ENCODE data around the gene GGT5. TPM values are rescaled to one million over a fixed set of nuclear protein-coding genes. Genes with fewer than 3 reads are reported as not detected.
"Not testable (repeated sequence)": the region's sequence is repeated elsewhere in the genome, so short reads cannot be mapped to it uniquely, and the experiment has no call there.

Gene GGT5
- total and polyA plus RNA-seq, 2 donors, result 3.2 to 24.6 TPM

GRCh38 chr22:24251286-24251685 lies 6.4 kb upstream of the GGT5 start:
- 98% methylated on average over 23 of the region's 28 CpGs for WGBS
- DNase-seq (ENCODE audit: low read depth in 6 of 9, low spot score in 9 of 9), result not testable (repeated sequence)

GRCh38 chr22:24249413-24249812 lies 4.5 kb upstream of the GGT5 start:
- not testable (repeated sequence) for H3K36me3 ChIP-seq (ENCODE audit: control insufficient read depth in 2 of 2, insufficient read depth in 2 of 2, low read length in 1 of 2); H3K4me3 ChIP-seq (ENCODE audit: low read length in 2 of 2); H3K27me3 ChIP-seq (ENCODE audit: control insufficient read depth in 2 of 2, insufficient read depth in 1 of 2, low read length in 1 of 2); H3K27ac ChIP-seq (ENCODE audit: low read depth in 1 of 2, low read length in 1 of 2); H3K9me3 ChIP-seq (ENCODE audit: control insufficient read depth in 2 of 2, insufficient read depth in 1 of 2, low read length in 1 of 2); DNase-seq (ENCODE audit: low read depth in 6 of 9, low spot score in 9 of 9)
- peaks cover 0 to 24% of the 10 kb centered on the region in 2 donors for H3K4me1 ChIP-seq (ENCODE audit: control insufficient read depth in 2 of 2, insufficient read depth in 2 of 2, low read length in 2 of 2)
- 96% methylated on average over 5 of the region's 8 CpGs for WGBS

More at GRCh38 chr22:24251286-24251685, 6.4 kb upstream of the GGT5 start:
- H3K9me3 ChIP-seq (ENCODE audit: control insufficient read depth in 2 of 2, insufficient read depth in 1 of 2, low read length in 1 of 2); H3K27ac ChIP-seq (ENCODE audit: low read depth in 1 of 2, low read length in 1 of 2); H3K36me3 ChIP-seq (ENCODE audit: control insufficient read depth in 2 of 2, insufficient read depth in 2 of 2, low read length in 1 of 2); H3K4me3 ChIP-seq (ENCODE audit: low read length in 2 of 2); H3K27me3 ChIP-seq (ENCODE audit: control insufficient read depth in 2 of 2, insufficient read depth in 1 of 2, low read length in 1 of 2): not testable (repeated sequence)
- peaks cover 0 to 11% of the 10 kb centered on the region in 2 donors for H3K4me1 ChIP-seq (ENCODE audit: control insufficient read depth in 2 of 2, insufficient read depth in 2 of 2, low read length in 2 of 2)

- DNase-seq (ENCODE audit: low read depth in 6 of 9, low spot score in 9 of 9); H3K9me3 ChIP-seq (ENCODE audit: control insufficient read depth in 2 of 2, insufficient read depth in 1 of 2, low read length in 1 of 2): not testable (repeated sequence)
- 97% methylated on average over 15 of the region's 15 CpGs for WGBS
Measured at GRCh38 chr22:24248611-24249010, 3.7 kb upstream of the GGT5 start.

GRCh38 chr22:24247564-24248344 lies 2.9 kb upstream of the GGT5 start:
- 67% methylated on average over 23 of the region's 23 CpGs for WGBS
- no peaks in the 10 kb centered on the region for H3K27me3 ChIP-seq (ENCODE audit: control insufficient read depth in 2 of 2, insufficient read depth in 1 of 2, low read length in 1 of 2)
- H3K4me3 ChIP-seq (ENCODE audit: low read length in 2 of 2), result no peak overlapping the region
- H3K9me3 ChIP-seq (ENCODE audit: control insufficient read depth in 2 of 2, insufficient read depth in 1 of 2, low read length in 1 of 2), result no peaks in the 10 kb centered on the region
- DNase-seq (ENCODE audit: low read depth in 6 of 9, low spot score in 9 of 9), result peak in 3 of 9 donors; percentile 45 to 58 (median 49)
- H3K36me3 ChIP-seq (ENCODE audit: control insufficient read depth in 2 of 2, insufficient read depth in 2 of 2, low read length in 1 of 2), result no peaks in the 10 kb centered on the region
- H3K27ac ChIP-seq (ENCODE audit: low read depth in 1 of 2, low read length in 1 of 2), result peak overlapping the region; percentile 46 to 49
- H3K4me1 ChIP-seq (ENCODE audit: control insufficient read depth in 2 of 2, insufficient read depth in 2 of 2, low read length in 2 of 2), result peaks cover 12 to 41% of the 10 kb centered on the region in 2 donors

More at GRCh38 chr22:24248611-24249010, 3.7 kb upstream of the GGT5 start:
- not testable (repeated sequence) for H3K27ac ChIP-seq (ENCODE audit: low read depth in 1 of 2, low read length in 1 of 2); H3K36me3 ChIP-seq (ENCODE audit: control insufficient read depth in 2 of 2, insufficient read depth in 2 of 2, low read length in 1 of 2); H3K27me3 ChIP-seq (ENCODE audit: control insufficient read depth in 2 of 2, insufficient read depth in 1 of 2, low read length in 1 of 2); H3K4me3 ChIP-seq (ENCODE audit: low read length in 2 of 2)
- H3K4me1 ChIP-seq (ENCODE audit: control insufficient read depth in 2 of 2, insufficient read depth in 2 of 2, low read length in 2 of 2), result peaks cover 3 to 32% of the 10 kb centered on the region in 2 donors

GRCh38 chr22:24247011-24247507 lies 2.2 kb upstream of the GGT5 start:
- no peaks in the 10 kb centered on the region for H3K27me3 ChIP-seq (ENCODE audit: control insufficient read depth in 2 of 2, insufficient read depth in 1 of 2, low read length in 1 of 2)
- peaks cover 19 to 47% of the 10 kb centered on the region in 2 donors for H3K4me1 ChIP-seq (ENCODE audit: control insufficient read depth in 2 of 2, insufficient read depth in 2 of 2, low read length in 2 of 2)
- WGBS, result 88% methylated on average over 6 of the region's 6 CpGs
- H3K4me3 ChIP-seq (ENCODE audit: low read length in 2 of 2), result no peak overlapping the region
- no peaks in the 10 kb centered on the region for H3K9me3 ChIP-seq (ENCODE audit: control insufficient read depth in 2 of 2, insufficient read depth in 1 of 2, low read length in 1 of 2)
- peak overlapping the region; percentile 78 to 82 for H3K27ac ChIP-seq (ENCODE audit: low read depth in 1 of 2, low read length in 1 of 2)
- H3K36me3 ChIP-seq (ENCODE audit: control insufficient read depth in 2 of 2, insufficient read depth in 2 of 2, low read length in 1 of 2), result no peaks in the 10 kb centered on the region
- no peak for DNase-seq (ENCODE audit: low read depth in 6 of 9, low spot score in 9 of 9)

- H3K27ac ChIP-seq (ENCODE audit: low read depth in 1 of 2, low read length in 1 of 2), result peak overlapping the region; percentile 32 to 60
- H3K4me1 ChIP-seq (ENCODE audit: control insufficient read depth in 2 of 2, insufficient read depth in 2 of 2, low read length in 2 of 2), result peaks cover 19 to 49% of the 10 kb centered on the region in 2 donors
- H3K36me3 ChIP-seq (ENCODE audit: control insufficient read depth in 2 of 2, insufficient read depth in 2 of 2, low read length in 1 of 2); DNase-seq (ENCODE audit: low read depth in 6 of 9, low spot score in 9 of 9); H3K9me3 ChIP-seq (ENCODE audit: control insufficient read depth in 2 of 2, insufficient read depth in 1 of 2, low read length in 1 of 2); H3K4me3 ChIP-seq (ENCODE audit: low read length in 2 of 2); H3K27me3 ChIP-seq (ENCODE audit: control insufficient read depth in 2 of 2, insufficient read depth in 1 of 2, low read length in 1 of 2): not testable (repeated sequence)
- WGBS, result 92% methylated on average over 18 of the region's 18 CpGs
Measured at GRCh38 chr22:24245584-24246561, 991 bp upstream of the GGT5 start.

- Histone ChIP-seq H3K4me3 (ENCODE audit: low read length in 2 of 2) (no peak overlapping the region), H3K27ac (ENCODE audit: low read depth in 1 of 2, low read length in 1 of 2) (peak overlapping the region in 1 of 2 donors; percentile 69), H3K4me1 (ENCODE audit: control insufficient read depth in 2 of 2, insufficient read depth in 2 of 2, low read length in 2 of 2) (peaks cover 19 to 51% of the 10 kb centered on the region in 2 donors), H3K36me3 (ENCODE audit: control insufficient read depth in 2 of 2, insufficient read depth in 2 of 2, low read length in 1 of 2) (no peaks in the 10 kb centered on the region), H3K27me3 (ENCODE audit: control insufficient read depth in 2 of 2, insufficient read depth in 1 of 2, low read length in 1 of 2) (no peaks in the 10 kb centered on the region), H3K9me3 (ENCODE audit: control insufficient read depth in 2 of 2, insufficient read depth in 1 of 2, low read length in 1 of 2) (no peaks in the 10 kb centered on the region)
- 74% methylated on average over 19 of the region's 19 CpGs for WGBS
- DNase-seq (ENCODE audit: low read depth in 6 of 9, low spot score in 9 of 9), result peak in 1 of 9 donors; percentile 43
Measured at GRCh38 chr22:24244144-24244787, 616 bp downstream of the GGT5 start.

- H3K36me3 ChIP-seq (ENCODE audit: control insufficient read depth in 2 of 2, insufficient read depth in 2 of 2, low read length in 1 of 2); H3K9me3 ChIP-seq (ENCODE audit: control insufficient read depth in 2 of 2, insufficient read depth in 1 of 2, low read length in 1 of 2); H3K27me3 ChIP-seq (ENCODE audit: control insufficient read depth in 2 of 2, insufficient read depth in 1 of 2, low read length in 1 of 2): not testable (repeated sequence)
- peaks cover 19 to 51% of the 10 kb centered on the region in 2 donors for H3K4me1 ChIP-seq (ENCODE audit: control insufficient read depth in 2 of 2, insufficient read depth in 2 of 2, low read length in 2 of 2)
- H3K4me3 ChIP-seq (ENCODE audit: low read length in 2 of 2), result peak overlapping the region in 1 of 2 donors; percentile 14
- DNase-seq (ENCODE audit: low read depth in 6 of 9, low spot score in 9 of 9), result peak in 1 of 9 donors; percentile 13
- peak overlapping the region in 1 of 2 donors; percentile 79 for H3K27ac ChIP-seq (ENCODE audit: low read depth in 1 of 2, low read length in 1 of 2)
- WGBS, result 50% methylated on average over 3 of the region's 3 CpGs
Measured at GRCh38 chr22:24243417-24243816, 1.5 kb downstream of the GGT5 start.

Measured in thymus (tissue), 11 donors.